HCT116 (cell line): ENCODE measurements around the gene SVBP. TPM values are rescaled to one million over a fixed set of nuclear protein-coding genes. Genes with fewer than 3 reads are reported as not detected.

ENCODE experiments used
- ATAC-seq: fragments of 200-7000 bp; cut with Tn5 transposase; 2 replicates; pipeline ENCODE4 v1.9.1; 2020; ENCODE audit warnings: mild to moderate bottlenecking, moderate library complexity
- BruUV-seq: library from RNA; stranded (reverse); fragments of 400-500 nt; replicated peaks from 2 replicates; lab custom pipeline; 2021; lab: Mats Ljungman, UMichigan
- CTCF ChIA-PET: fragments of 300-600 bp; sonication (Branson Sonifier 250); formaldehyde crosslinking; loops from one replicate; lab custom pipeline; 2021; ENCODE audit warnings: antibody characterized with exemption; lab: Charles Lee
- POLR2A ChIA-PET: fragments of 300-600, 350-600 bp; sonication (Branson Sonifier 250); formaldehyde crosslinking; loops from one replicate; lab custom pipeline; 2021; ENCODE audit warnings: antibody characterized with exemption; lab: Charles Lee
- RAD21 ChIA-PET, 2 experiments: fragments of 300-600 bp; sonication (Branson Sonifier 250); formaldehyde crosslinking; loops; one replicate each; lab custom pipeline; 2023; ENCODE audit warnings: low total read pairs in 2 of 2; ENCODE audit not compliant: uncharacterized antibody in 2 of 2, unreplicated experiment in 2 of 2, low non-redundant PET in 1 of 2; lab: Charles Lee
- DNase-seq: peaks from one replicate; pipeline ENCODE4 v3.0.0-alpha.2; 2010; ENCODE audit warnings: low read depth, low spot score
- H2AFZ ChIP-seq: fragments of 200-600 bp; shearing (Covaris generic), sonication (generic); 2 replicates; pipeline ENCODE4 v1.6.1; 2017; ENCODE audit warnings: low read depth, mixed run types, mixed read lengths, antibody characterized with exemption, low read length; ENCODE audit not compliant: poor library complexity, severe bottlenecking
- H3K27ac ChIP-seq: 2 replicates; pipeline ENCODE4 v1.5.1; 2012; ENCODE audit warnings: low read depth, low read length
- H3K27me3 ChIP-seq: fragments of 200-600 bp; sonication (generic); 2 replicates; pipeline ENCODE4 v1.6.1; 2016; ENCODE audit warnings: mixed run types, low read length, mixed read lengths; ENCODE audit not compliant: insufficient read depth
- H3K36me3 ChIP-seq, 2 experiments: fragments of 200-500 bp in 1 of 2; fragments of 200-600 bp in 1 of 2; sonication (Bioruptor generic) in 1 of 2; sonication (generic) in 1 of 2; 2 replicates each; pipeline versions ENCODE4 v1.5.1 to v1.6.1; 2014 to 2016; ENCODE audit warnings: low read length in 2 of 2, inconsistent platforms in 1 of 2, mixed read lengths in 1 of 2, mixed run types in 1 of 2; ENCODE audit not compliant: insufficient read depth in 2 of 2, control insufficient read depth in 1 of 2
- H3K4me1 ChIP-seq, 2 experiments: fragments of 200-600 bp in 1 of 2; sonication (generic) in 1 of 2; 2 replicates each; pipeline versions ENCODE4 v1.5.1 to v1.6.1; 2012 to 2017; ENCODE audit warnings: low read length in 2 of 2, inconsistent platforms in 1 of 2, mild to moderate bottlenecking in 1 of 2, mixed read lengths in 1 of 2, mixed run types in 1 of 2, moderate library complexity in 1 of 2; ENCODE audit not compliant: insufficient read depth in 2 of 2, control insufficient read depth in 1 of 2
- H3K4me2 ChIP-seq: fragments of 200-600 bp; sonication (generic); 2 replicates; pipeline ENCODE4 v1.6.1; 2017; ENCODE audit warnings: mixed run types, low read length, mixed read lengths
- H3K4me3 ChIP-seq, 2 experiments: fragments of 200-600 bp in 1 of 2; sonication (generic) in 1 of 2; replicated peaks in 1 of 2; 2 replicates each; pipeline ENCODE4 v1.5.1; 2011 to 2016; ENCODE audit warnings: low read length in 2 of 2, control low read depth in 1 of 2, low read depth in 1 of 2, mild to moderate bottlenecking in 1 of 2, mixed read lengths in 1 of 2, mixed run types in 1 of 2
- H3K79me2 ChIP-seq: fragments of 200-600 bp; sonication (generic); 2 replicates; pipeline ENCODE4 v1.6.1; 2017; ENCODE audit warnings: mild to moderate bottlenecking, mixed run types, low read length, moderate library complexity, mixed read lengths; ENCODE audit not compliant: insufficient read depth
- H3K9ac ChIP-seq: fragments of 200-600 bp; sonication (generic); 2 replicates; pipeline ENCODE4 v1.6.1; 2016; ENCODE audit warnings: low read length, mixed read lengths
- H3K9me2 ChIP-seq: fragments of 200-600 bp; sonication (generic), shearing (Covaris generic); 2 replicates; pipeline ENCODE4 v1.6.1; 2017; ENCODE audit warnings: mixed run types, mild to moderate bottlenecking, moderate library complexity; ENCODE audit not compliant: insufficient read depth
- H3K9me3 ChIP-seq, 2 experiments: fragments of 200-500 bp in 1 of 2; fragments of 200-600 bp in 1 of 2; sonication (Bioruptor generic) in 1 of 2; sonication (generic) in 1 of 2; 2 replicates each; pipeline ENCODE4 v1.6.1; 2014 to 2017; ENCODE audit warnings: low read length in 2 of 2, mixed read lengths in 2 of 2, inconsistent platforms in 1 of 2, low read depth in 1 of 2, mild to moderate bottlenecking in 1 of 2, mixed run types in 1 of 2, moderate library complexity in 1 of 2; ENCODE audit not compliant: control insufficient read depth in 1 of 2, insufficient read depth in 1 of 2
- H4K20me1 ChIP-seq: fragments of 200-600 bp; sonication (generic), shearing (Covaris generic); 2 replicates; pipeline ENCODE4 v1.6.1; 2017; ENCODE audit warnings: mixed run types, mild to moderate bottlenecking, moderate library complexity; ENCODE audit not compliant: insufficient read depth
- CBX3 ChIP-seq: IDR thresholded peaks from 2 replicates; pipeline ENCODE4 v1.6.1; 2012; ENCODE audit warnings: low read depth
- EGR1 ChIP-seq: IDR thresholded peaks from 2 replicates; pipeline ENCODE4 v1.6.1; 2012; ENCODE audit warnings: low read depth
- ELF1 ChIP-seq: IDR thresholded peaks from 2 replicates; pipeline ENCODE4 v1.6.1; 2012; ENCODE audit warnings: low read depth, borderline replicate concordance
- EZH2phosphoT487 ChIP-seq: fragments of 200-600 bp; IDR thresholded peaks from 2 replicates; pipeline ENCODE4 v1.6.1; 2018; ENCODE audit warnings: antibody characterized with exemption, borderline replicate concordance
- FOSL1 ChIP-seq: IDR thresholded peaks from 2 replicates; pipeline ENCODE4 v1.6.1; 2012; ENCODE audit warnings: low read depth
- JUND ChIP-seq: IDR thresholded peaks from 2 replicates; pipeline ENCODE4 v1.6.1; 2012
- POLR2A ChIP-seq: IDR thresholded peaks from 2 replicates; pipeline ENCODE4 v1.7.0; 2011; ENCODE audit warnings: borderline replicate concordance; ENCODE audit not compliant: insufficient read depth, insufficient read length; ENCODE audit errors: extremely low read depth
- RAD21 ChIP-seq: IDR thresholded peaks from 2 replicates; pipeline ENCODE4 v1.6.1; 2012; ENCODE audit warnings: low read depth, mild to moderate bottlenecking
- ZFX ChIP-seq: fragments of 450-650 bp; IDR thresholded peaks from 2 replicates; pipeline ENCODE4 v1.6.1; 2017
- ZNF274 ChIP-seq: fragments of 200-500 bp; sonication (Bioruptor generic); IDR thresholded peaks from 2 replicates; pipeline ENCODE4 v1.6.1; 2014; ENCODE audit warnings: mild to moderate bottlenecking, low read depth, low read length, inconsistent platforms
- intact Hi-C: fragments of 100-400 bp; cut with micrococcal nuclease; formaldehyde crosslinking; loops from 2 replicates; pipeline ENCODE4 v1.10.0; 2022
- total RNA-seq: library from RNA; stranded (reverse); gene quantifications from one replicate; pipeline ENCODE4 v1.2.1, GENCODE V29; 2021; ENCODE audit not compliant: unreplicated experiment
- TF ChIP-seq, protein P1 (sequence below), 3 experiments: fragments of 200-600 bp in 1 of 3; sonication (generic) in 1 of 3; IDR thresholded peaks in 2 of 3; conservative IDR thresholded peaks in 1 of 3; 2 replicates each; pipeline ENCODE4 v1.5.1; 2012 to 2017; ENCODE audit warnings: low read depth in 2 of 3, low read length in 2 of 3, antibody characterized with exemption in 1 of 3, borderline replicate concordance in 1 of 3, control low read depth in 1 of 3, mild to moderate bottlenecking in 1 of 3, mixed read lengths in 1 of 3, mixed run types in 1 of 3, moderate library complexity in 1 of 3; ENCODE audit not compliant: insufficient read depth in 1 of 3
- TF ChIP-seq, protein P2 (sequence below): IDR thresholded peaks from 2 replicates; pipeline ENCODE4 v1.6.1; 2011; ENCODE audit warnings: mild to moderate bottlenecking, low read length, moderate library complexity; ENCODE audit not compliant: insufficient replicate concordance; ENCODE audit errors: extremely low read depth
- TF ChIP-seq, protein P3 (sequence below): IDR thresholded peaks from 2 replicates; pipeline ENCODE4 v1.6.1; 2012

Gene SVBP
- total RNA-seq, 1 experiment from 2014 or later, result 14.4 TPM

- TF ChIP-seq, protein P1, sequence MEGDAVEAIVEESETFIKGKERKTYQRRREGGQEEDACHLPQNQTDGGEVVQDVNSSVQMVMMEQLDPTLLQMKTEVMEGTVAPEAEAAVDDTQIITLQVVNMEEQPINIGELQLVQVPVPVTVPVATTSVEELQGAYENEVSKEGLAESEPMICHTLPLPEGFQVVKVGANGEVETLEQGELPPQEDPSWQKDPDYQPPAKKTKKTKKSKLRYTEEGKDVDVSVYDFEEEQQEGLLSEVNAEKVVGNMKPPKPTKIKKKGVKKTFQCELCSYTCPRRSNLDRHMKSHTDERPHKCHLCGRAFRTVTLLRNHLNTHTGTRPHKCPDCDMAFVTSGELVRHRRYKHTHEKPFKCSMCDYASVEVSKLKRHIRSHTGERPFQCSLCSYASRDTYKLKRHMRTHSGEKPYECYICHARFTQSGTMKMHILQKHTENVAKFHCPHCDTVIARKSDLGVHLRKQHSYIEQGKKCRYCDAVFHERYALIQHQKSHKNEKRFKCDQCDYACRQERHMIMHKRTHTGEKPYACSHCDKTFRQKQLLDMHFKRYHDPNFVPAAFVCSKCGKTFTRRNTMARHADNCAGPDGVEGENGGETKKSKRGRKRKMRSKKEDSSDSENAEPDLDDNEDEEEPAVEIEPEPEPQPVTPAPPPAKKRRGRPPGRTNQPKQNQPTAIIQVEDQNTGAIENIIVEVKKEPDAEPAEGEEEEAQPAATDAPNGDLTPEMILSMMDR (IDR thresholded peaks at IDR 0.05 in 2 of 3, conservative IDR thresholded peaks at IDR 0.05 in 1 of 3; ENCODE audit: borderline replicate concordance in 1 of 3, insufficient read depth in 1 of 3, low read depth in 2 of 3, low read length in 2 of 3), result no peak
Observed at GRCh38 chr1:42766741-42767509, 50.3 kb downstream of the SVBP start, which contains the start of the genes C1orf50 and P3H1 (continued).

DNA sequence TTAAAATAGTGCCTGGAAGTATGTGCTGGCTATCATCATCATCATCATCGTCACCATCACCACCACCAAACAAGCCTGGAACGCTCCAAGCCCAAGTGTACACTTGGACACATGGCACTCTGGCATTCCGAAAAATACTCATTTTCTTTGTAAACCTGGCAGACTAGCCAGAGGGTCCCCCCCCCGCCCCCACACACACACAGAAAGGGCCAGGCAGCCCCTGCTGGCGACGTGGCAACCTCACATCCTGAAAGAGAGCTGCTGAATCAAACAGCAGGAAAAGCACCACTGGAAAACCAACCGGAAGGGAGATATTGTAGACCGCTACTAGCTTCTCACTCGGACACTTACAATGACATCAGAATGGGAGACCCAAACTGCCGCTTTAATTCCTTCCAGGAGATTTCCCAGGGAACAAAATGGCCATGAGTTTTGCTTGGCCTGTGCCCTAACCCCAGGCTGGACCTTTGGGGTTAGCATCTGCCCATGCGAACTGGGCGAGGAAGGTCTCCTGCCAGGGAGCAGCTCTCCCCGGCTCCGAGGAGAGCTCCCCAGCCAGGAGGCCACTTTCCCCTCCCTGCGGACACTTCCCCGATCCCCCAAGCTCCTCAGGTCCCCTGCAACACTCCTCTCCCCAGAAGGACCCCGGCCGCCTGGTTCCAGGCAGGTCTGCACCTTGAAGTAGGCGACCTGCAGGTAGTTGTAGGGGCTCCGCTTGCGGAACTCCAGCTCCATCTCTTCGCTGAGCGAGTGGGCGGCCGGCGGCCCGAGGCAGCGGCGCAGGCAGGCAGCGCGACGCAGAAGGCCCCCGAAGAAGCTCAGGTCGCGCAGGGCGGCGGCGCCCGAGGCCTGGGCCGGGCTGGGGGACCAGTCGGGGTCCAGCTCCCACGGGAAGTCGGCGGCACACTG lies 51.1 kb downstream of the SVBP start:
- peak; percentile 33 for ATAC-seq
- no peaks in the 10 kb centered on the region for H3K9me2 ChIP-seq
- BruUV-seq, result no TSS peak
- peaks cover 19% of the 10 kb centered on the region for H3K79me2 ChIP-seq
- H2AFZ ChIP-seq, result peak overlapping the region; percentile 60
- peaks cover 11 to 18% of the 10 kb centered on the region in 2 experiments; a peak in 3 of 4 replicates for H3K4me1 ChIP-seq
- peak overlapping the region; percentile 76 to 84 for H3K4me3 ChIP-seq
- H3K4me2 ChIP-seq, result peak overlapping the region; percentile 77
- peak; percentile 40 for DNase-seq
- H3K9ac ChIP-seq, result peak overlapping the region; percentile 81
- RAD21 ChIA-PET, result interaction anchor here (0.7 to 1.7 kb wide), 4 partner anchors 9 to 308 kb away, joined by 3 to 8 read pairs (median 4); partner anchors contain the start of gene ZNF691 (in 1 of the 2)
- peak overlapping the region; percentile 70 for H3K27ac ChIP-seq
- H3K27me3 ChIP-seq, result no peaks in the 10 kb centered on the region
- H4K20me1 ChIP-seq, result no peaks in the 10 kb centered on the region; the same call in 1 of the 2 replicates
- peaks cover 0 to 4% of the 10 kb centered on the region in 2 experiments; a peak in 2 of 4 replicates for H3K36me3 ChIP-seq
- CTCF ChIA-PET, result interaction anchor here (0.7 to 3.4 kb wide), 12 partner anchors 8 to 1445 kb away, joined by 3 to 25 read pairs (median 5); partner anchors contain the start of gene ZNF691
- no peaks in the 10 kb centered on the region for H3K9me3 ChIP-seq
- POLR2A ChIA-PET, result interaction anchor here (1.0 to 1.9 kb wide), 3 partner anchors 12 to 108 kb away, joined by 4 to 5 read pairs (median 4); partner anchors contain the start of genes PPIH and YBX1
- intact Hi-C loops, result loop anchor here (10.0 kb wide), 1 partner anchor 1421 kb away; no protein-coding TSS in a partner anchor
- no peak for TF ChIP-seq CBX3
- TF ChIP-seq EGR1, result no peak
- TF ChIP-seq ZNF274, result no peak
- no peak for TF ChIP-seq JUND
- TF ChIP-seq ZFX, result 0 out of 2 replicates have a peak, but pooled peaks have one; percentile 75
- peak; percentile 41; the same call in 1 of the 2 replicates for TF ChIP-seq RAD21
- TF ChIP-seq FOSL1, result no peak
- TF ChIP-seq POLR2A, result no peak
- TF ChIP-seq ELF1, result no peak
- no peak for TF ChIP-seq EZH2phosphoT487
- TF ChIP-seq, protein P2, sequence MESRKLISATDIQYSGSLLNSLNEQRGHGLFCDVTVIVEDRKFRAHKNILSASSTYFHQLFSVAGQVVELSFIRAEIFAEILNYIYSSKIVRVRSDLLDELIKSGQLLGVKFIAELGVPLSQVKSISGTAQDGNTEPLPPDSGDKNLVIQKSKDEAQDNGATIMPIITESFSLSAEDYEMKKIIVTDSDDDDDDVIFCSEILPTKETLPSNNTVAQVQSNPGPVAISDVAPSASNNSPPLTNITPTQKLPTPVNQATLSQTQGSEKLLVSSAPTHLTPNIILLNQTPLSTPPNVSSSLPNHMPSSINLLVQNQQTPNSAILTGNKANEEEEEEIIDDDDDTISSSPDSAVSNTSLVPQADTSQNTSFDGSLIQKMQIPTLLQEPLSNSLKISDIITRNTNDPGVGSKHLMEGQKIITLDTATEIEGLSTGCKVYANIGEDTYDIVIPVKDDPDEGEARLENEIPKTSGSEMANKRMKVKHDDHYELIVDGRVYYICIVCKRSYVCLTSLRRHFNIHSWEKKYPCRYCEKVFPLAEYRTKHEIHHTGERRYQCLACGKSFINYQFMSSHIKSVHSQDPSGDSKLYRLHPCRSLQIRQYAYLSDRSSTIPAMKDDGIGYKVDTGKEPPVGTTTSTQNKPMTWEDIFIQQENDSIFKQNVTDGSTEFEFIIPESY, result no peak
- TF ChIP-seq, protein P3, sequence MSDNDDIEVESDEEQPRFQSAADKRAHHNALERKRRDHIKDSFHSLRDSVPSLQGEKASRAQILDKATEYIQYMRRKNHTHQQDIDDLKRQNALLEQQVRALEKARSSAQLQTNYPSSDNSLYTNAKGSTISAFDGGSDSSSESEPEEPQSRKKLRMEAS, result peak; percentile 27; the same call in 1 of the 2 replicates
- TF ChIP-seq, protein P1 (IDR thresholded peaks at IDR 0.05 in 2 of 3, conservative IDR thresholded peaks at IDR 0.05 in 1 of 3; ENCODE audit: borderline replicate concordance in 1 of 3, insufficient read depth in 1 of 3, low read depth in 2 of 3, low read length in 2 of 3), result peak in 2 of 3 experiments; percentile 63 to 68; a peak in 4 of 6 replicates
